GM12878 (cell line): ENCODE measurements around the gene CTDSP1. TPM values are rescaled to one million over a fixed set of nuclear protein-coding genes. Genes with fewer than 3 reads are reported as not detected.

Experiments used
- ATAC-seq: fragments of 200-7000 bp; cut with Tn5 transposase; 3 replicates; pipeline ENCODE4 v1.9.1; 2020; ENCODE audit warnings: mild to moderate bottlenecking, moderate library complexity
- BruUV-seq: library from RNA; stranded (reverse); fragments of 400-500 nt; replicated peaks from 2 replicates; lab custom pipeline; 2021; lab: Mats Ljungman, UMichigan
- CTCF ChIA-PET: fragments of 300-600 bp; sonication (Branson Sonifier 250); formaldehyde crosslinking; extraction: SDS; loops from one replicate; lab custom pipeline; 2021; ENCODE audit warnings: inconsistent platforms; lab: Yijun Ruan, JAX
- POLR2A ChIA-PET: fragments of 350-600 bp; formaldehyde crosslinking; extraction: SDS; loops from one replicate; lab custom pipeline; 2021; ENCODE audit warnings: inconsistent platforms; lab: Charles Lee
- RAD21 ChIA-PET: fragments of 300-600 bp; sonication (Branson Sonifier 250); formaldehyde crosslinking; loops from one replicate; lab custom pipeline; 2023; ENCODE audit warnings: antibody characterized with exemption; ENCODE audit not compliant: unreplicated experiment; lab: Charles Lee
- SMC1A ChIA-PET: fragments of 300-600 bp; sonication (Branson Sonifier 250); formaldehyde crosslinking; loops from one replicate; lab custom pipeline; 2023; ENCODE audit not compliant: unreplicated experiment, uncharacterized antibody; lab: Charles Lee
- DNase-seq: peaks from one replicate; pipeline ENCODE4 v3.0.0-alpha.2; 2011; ENCODE audit warnings: low read depth, low spot score
- FAIRE-seq: peaks from 3 replicates; lab custom pipeline; 2011; peaks lifted over from hg19 to GRCh38; lab: Jason Lieb, UNC
- H2AFZ ChIP-seq: 2 replicates; pipeline ENCODE4 v1.6.0; 2011; ENCODE audit warnings: low read depth, low read length, control low read depth; ENCODE audit not compliant: control insufficient read depth
- H3K27ac ChIP-seq: 2 replicates; pipeline ENCODE4 v1.5.1; 2011; ENCODE audit warnings: control low read depth; ENCODE audit not compliant: control insufficient read depth, insufficient read depth
- H3K27me3 ChIP-seq, 2 experiments: replicated peaks in 1 of 2; 2 replicates each; pipeline versions ENCODE4 v1.6.0 to v1.6.1; 2011; ENCODE audit warnings: low read length in 1 of 2; ENCODE audit not compliant: control insufficient read depth in 2 of 2, insufficient read depth in 2 of 2
- H3K36me3 ChIP-seq, 2 experiments: 2 replicates each; pipeline ENCODE4 v1.5.1; 2011; ENCODE audit warnings: low read length in 1 of 2; ENCODE audit not compliant: control insufficient read depth in 2 of 2, insufficient read depth in 2 of 2
- H3K4me1 ChIP-seq: 2 replicates; pipeline ENCODE4 v1.6.1; 2011; ENCODE audit warnings: mild to moderate bottlenecking, low read length, moderate library complexity, mixed read lengths; ENCODE audit not compliant: control insufficient read depth, insufficient read depth
- H3K4me2 ChIP-seq: 2 replicates; pipeline ENCODE4 v1.6.0; 2011; ENCODE audit warnings: control low read depth; ENCODE audit not compliant: control insufficient read depth, insufficient read depth
- H3K4me3 ChIP-seq: fragments of 200-600 bp; sonication (generic); 2 replicates; pipeline ENCODE4 v1.5.1; 2016
- H3K79me2 ChIP-seq: 2 replicates; pipeline ENCODE4 v1.6.0; 2011; ENCODE audit warnings: low read length; ENCODE audit not compliant: control insufficient read depth, insufficient read depth
- H3K9ac ChIP-seq: 2 replicates; pipeline ENCODE4 v1.8.0; 2011; ENCODE audit warnings: low read length, control low read depth, mixed read lengths; ENCODE audit not compliant: control insufficient read depth, insufficient read depth
- H3K9me3 ChIP-seq: replicated peaks from 3 replicates; pipeline ENCODE4 v1.5.1; 2011; ENCODE audit warnings: mild to moderate bottlenecking, low read length; ENCODE audit not compliant: control insufficient read depth, insufficient read depth
- H4K20me1 ChIP-seq: 2 replicates; pipeline ENCODE4 v1.6.0; 2011; ENCODE audit not compliant: control insufficient read depth, insufficient read depth
- CEBPZ ChIP-seq: fragments of 150-350 bp; IDR thresholded peaks from 2 replicates; pipeline ENCODE4 v1.6.1; 2016; ENCODE audit warnings: low read depth, low read length
- E2F8 ChIP-seq: fragments of 450-650 bp; IDR thresholded peaks from 2 replicates; pipeline ENCODE4 v1.6.1; 2018; ENCODE audit warnings: mild to moderate bottlenecking, low read depth, moderate library complexity; ENCODE audit not compliant: partially characterized antibody
- ETV6 ChIP-seq, 2 experiments: fragments of 450-650 bp in 1 of 2; IDR thresholded peaks in 1 of 2; conservative IDR thresholded peaks in 1 of 2; 2 replicates each; pipeline ENCODE4 v1.6.1; 2014; ENCODE audit warnings: antibody characterized with exemption in 1 of 2, borderline replicate concordance in 1 of 2, low read depth in 1 of 2, mild to moderate bottlenecking in 1 of 2, moderate library complexity in 1 of 2
- GATAD2B ChIP-seq: fragments of 450-650 bp; conservative IDR thresholded peaks from 2 replicates; pipeline ENCODE4 v1.6.1; 2017; ENCODE audit warnings: low read depth, mild to moderate bottlenecking, moderate library complexity
- IKZF1 ChIP-seq: fragments of 450-650 bp; conservative IDR thresholded peaks from 2 replicates; pipeline ENCODE4 v1.6.1; 2017; ENCODE audit warnings: antibody characterized with exemption, mild to moderate bottlenecking
- JUND ChIP-seq: IDR thresholded peaks from 2 replicates; pipeline ENCODE4 v1.6.1; 2012; ENCODE audit warnings: low read depth, mild to moderate bottlenecking, low read length, improper control_type of control experiment, moderate library complexity
- MLLT1 ChIP-seq: fragments of 450-650 bp; IDR thresholded peaks from 2 replicates; pipeline ENCODE4 v1.6.1; 2016; ENCODE audit warnings: mild to moderate bottlenecking
- MXI1 ChIP-seq: fragments of 150-350 bp; IDR thresholded peaks from 2 replicates; pipeline ENCODE4 v1.6.1; 2011; ENCODE audit warnings: low read depth, mild to moderate bottlenecking, inconsistent platforms, low read length, improper control_type of control experiment
- PAX8 ChIP-seq: fragments of 450-650 bp; IDR thresholded peaks from 2 replicates; pipeline ENCODE4 v1.6.1; 2017; ENCODE audit warnings: mild to moderate bottlenecking, moderate library complexity
- POLR2AphosphoS2 ChIP-seq: IDR thresholded peaks from 2 replicates; pipeline ENCODE4 v1.6.1; 2011; ENCODE audit warnings: low read depth, mild to moderate bottlenecking, low read length, improper control_type of control experiment, moderate library complexity
- RFX5 ChIP-seq: IDR thresholded peaks from 2 replicates; pipeline ENCODE4 v1.6.1; 2011; ENCODE audit warnings: low read depth, low read length, improper control_type of control experiment
- SMC3 ChIP-seq: IDR thresholded peaks from 2 replicates; pipeline ENCODE4 v1.6.1; 2011; ENCODE audit warnings: low read length, improper control_type of control experiment, borderline replicate concordance
- ZBED1 ChIP-seq: IDR thresholded peaks from 2 replicates; pipeline ENCODE4 v1.6.1; 2016; ENCODE audit warnings: borderline replicate concordance
- WGBS: methylation state at CpG from one replicate; pipeline ENCODE4 v1.1.6; 2016; ENCODE audit warnings: low lambda C conversion rate; ENCODE audit not compliant: insufficient replicate concordance, insufficient coverage; ENCODE audit errors: missing lambda C conversion rate; 5-methylcytosine and 5-hydroxymethylcytosine counted together
- in situ Hi-C: fragments of 300-500 bp; cut with MboI; formaldehyde crosslinking; loops from 9 replicates; pipeline ENCODE4 v1.14.3; 2018; ENCODE audit warnings: mixed read lengths
- intact Hi-C: fragments of 100-400 bp; cut with micrococcal nuclease; formaldehyde crosslinking; loops from one replicate; pipeline ENCODE4 v1.14.2; 2022; ENCODE audit not compliant: unreplicated experiment
- polyA plus RNA-seq, 11 experiments: library from polyadenylated mRNA; depleted of rRNA in 4 of 11; unstranded in 6 of 11; stranded (reverse) in 5 of 11; fragments of >200 nt; fragmentation: Nextera tagmentation in 4 of 11; fragmentation: Illumina TruSeq in 1 of 11; extraction: Ambion mirVana in 4 of 11; extraction: Trizol in 1 of 11; gene quantifications; 1 replicate in 1 of 11; 2 replicates in 10 of 11; pipeline versions ENCODE4 v1.2.1 to v1.2.3, GENCODE V29; 2011 to 2016; ENCODE audit warnings: inconsistent platforms in 2 of 11, missing spikeins in 2 of 11, low read depth in 1 of 11
- total RNA-seq, 4 experiments: library from RNA; depleted of rRNA in 3 of 4; stranded (reverse); fragments of >200 nt in 3 of 4; fragmentation: Illumina TruSeq in 1 of 4; extraction: Trizol in 1 of 4; gene quantifications; 2 replicates each; pipeline versions ENCODE4 v1.2.1 to v1.2.3, GENCODE V29; 2013 to 2021

The CTDSP1 gene
- total and polyA plus RNA-seq, 10 of the 15 experiments (the other 5 are each of a cell fraction or from before 2014, with no cell fraction given), result 3.0 to 75.9 (median 34.4) TPM

GRCh38 chr2:218393750-218394290, 5.8 kb upstream of the CTDSP1 start:
- ChIA-PET POLR2A (interaction anchor here (0.6 to 2.1 kb wide), 9 partner anchors 9 to 178 kb away, joined by 3 to 8 read pairs (median 3); partner anchors contain the start of genes AAMP and PNKD), CTCF (interaction anchor here (0.5 to 4.9 kb wide), 17 partner anchors 9 to 483 kb away, joined by 3 to 34 read pairs (median 4); partner anchors contain the start of genes AAMP, PNKD and TMBIM1), RAD21 (interaction anchor here (0.6 to 2.4 kb wide), 21 partner anchors 9 to 177 kb away, joined by 3 to 8 read pairs (median 3); partner anchors contain the start of genes AAMP, ARPC2 and PNKD), SMC1A (interaction anchor here (0.8 to 2.3 kb wide), 10 partner anchors 36 to 121 kb away, joined by 3 to 18 read pairs (median 4); partner anchors contain the start of gene TMBIM1)
- H3K9me3 ChIP-seq, result no peaks in the 10 kb centered on the region
- H3K4me2 ChIP-seq, result no peak overlapping the region
- no peak overlapping the region for H3K27ac ChIP-seq
- intact Hi-C loops, result no loop called here
- H3K27me3 ChIP-seq, result no peaks in the 10 kb centered on the region; a peak in 1 of 4 replicates
- no peak overlapping the region for H3K9ac ChIP-seq
- no TSS peak for BruUV-seq
- no peaks in the 10 kb centered on the region for H3K36me3 ChIP-seq
- H4K20me1 ChIP-seq, result no peaks in the 10 kb centered on the region
- no peak overlapping the region for H3K4me3 ChIP-seq
- ATAC-seq (no peak), DNase-seq (no peak), FAIRE-seq (no peak)
- H3K4me1 ChIP-seq, result peaks cover 27% of the 10 kb centered on the region
- in situ Hi-C loops, result loop anchor here (25.0 kb wide), 1 partner anchor 107 kb away; the partner anchor contains the start of gene TMBIM1
- WGBS, result 43% methylated on average over 8 of the region's 8 CpGs
- H3K79me2 ChIP-seq, result peaks cover 19% of the 10 kb centered on the region
- H2AFZ ChIP-seq, result no peak overlapping the region
- TF ChIP-seq SMC3 (no peak), RFX5 (no peak), JUND (no peak), MLLT1 (0 out of 2 replicates have a peak, but pooled peaks have one; percentile 23), E2F8 (no peak), PAX8 (no peak), MXI1 (no peak), ZBED1 (no peak), GATAD2B (no peak), IKZF1 (peak; percentile 45), CEBPZ (no peak), ETV6 (conservative IDR thresholded peaks at IDR 0.05 in 1 of 2, IDR thresholded peaks at IDR 0.05 in 1 of 2; ENCODE audit: borderline replicate concordance in 1 of 2, low read depth in 1 of 2) (no peak), POLR2AphosphoS2 (no peak)
